Lower leg skin (tissue), 3 donors: ENCODE data around the gene PLD1.

Experiments used
- CTCF ChIP-seq, 3 donors: fragments of 450-650 bp; IDR thresholded peaks; one replicate each; pipeline ENCODE4 v1.5.1; 2016; ENCODE audit warnings: antibody characterized with exemption in 3 of 3, mild to moderate bottlenecking in 3 of 3, moderate library complexity in 2 of 3
- POLR2A ChIP-seq, 2 donors: fragments of 450-650 bp; IDR thresholded peaks; one replicate each; pipeline ENCODE4 v1.6.1; 2016 to 2017; ENCODE audit warnings: antibody characterized with exemption in 2 of 2, mild to moderate bottlenecking in 1 of 2, moderate library complexity in 1 of 2

GRCh38 chr3:171711461-171712170, 98.7 kb downstream of the PLD1 start:
- TF ChIP-seq POLR2A (IDR thresholded peaks at IDR 0.05) (no peak), CTCF (IDR thresholded peaks at IDR 0.05) (no peak)
